K562 (cell line): Measurements from ENCODE around the gene MVD. TPM values are rescaled to one million over a fixed set of nuclear protein-coding genes. Genes with fewer than 3 reads are reported as not detected.

Experiments
- DDX20 ChIP-seq: fragments of 450-650 bp; IDR thresholded peaks from 2 replicates; pipeline ENCODE4 v1.6.1; 2016; ENCODE audit warnings: missing genetic modification characterization, low read depth, mild to moderate bottlenecking, missing compliant biosample characterization, moderate library complexity
- ESRRA ChIP-seq: fragments of 450-650 bp; IDR thresholded peaks from 2 replicates; pipeline ENCODE4 v1.6.1; 2014; ENCODE audit warnings: low read depth, mild to moderate bottlenecking, moderate library complexity, borderline replicate concordance
- FOXK2 ChIP-seq, 2 experiments: fragments of 450-650 bp; IDR thresholded peaks in 1 of 2; conservative IDR thresholded peaks in 1 of 2; 2 replicates each; pipeline ENCODE4 v1.6.1; 2016; ENCODE audit warnings: low read depth in 2 of 2, mild to moderate bottlenecking in 1 of 2
- GATA2 ChIP-seq: sonication (generic); formaldehyde crosslinking; IDR thresholded peaks from 2 replicates; pipeline ENCODE4 v1.4.0; 2020; ENCODE audit warnings: mild to moderate bottlenecking, missing genetic modification reagents
- NELFE ChIP-seq: IDR thresholded peaks from 2 replicates; pipeline ENCODE4 v1.6.1; 2011; ENCODE audit warnings: mild to moderate bottlenecking; ENCODE audit not compliant: insufficient read depth, insufficient read length
- RAD51 ChIP-seq: fragments of 450-650 bp; IDR thresholded peaks from 2 replicates; pipeline ENCODE4 v1.7.1; 2016; ENCODE audit warnings: low read depth, mild to moderate bottlenecking, borderline replicate concordance
- RNF2 ChIP-seq: sonication (generic); IDR thresholded peaks from 2 replicates; pipeline ENCODE4 v1.6.1; 2016
- SIX5 ChIP-seq, 2 experiments: IDR thresholded peaks; 2 replicates each; pipeline ENCODE4 v1.6.1; 2011; ENCODE audit warnings: low read length in 2 of 2, borderline replicate concordance in 1 of 2, low read depth in 1 of 2, mild to moderate bottlenecking in 1 of 2, moderate library complexity in 1 of 2; ENCODE audit not compliant: insufficient read depth in 1 of 2
- TAF9B ChIP-seq: fragments of 450-650 bp; IDR thresholded peaks from 2 replicates; pipeline ENCODE4 v1.6.1; 2018; ENCODE audit warnings: mild to moderate bottlenecking; ENCODE audit not compliant: partially characterized antibody
- TAL1 ChIP-seq: fragments of 450-650 bp; IDR thresholded peaks from 2 replicates; pipeline ENCODE4 v1.6.1; 2016; ENCODE audit warnings: mild to moderate bottlenecking
- TFAM ChIP-seq: fragments of 250-450 bp; sonication (Bioruptor Pico); conservative IDR thresholded peaks from 2 replicates; pipeline ENCODE4 v1.5.0; 2021; ENCODE audit warnings: mild to moderate bottlenecking, moderate library complexity
- ZBTB7A ChIP-seq: IDR thresholded peaks from 2 replicates; pipeline ENCODE4 v1.6.1; 2011; ENCODE audit warnings: low read depth, mild to moderate bottlenecking, low read length, moderate library complexity, borderline replicate concordance; ENCODE audit not compliant: control insufficient read depth
- ZKSCAN8 ChIP-seq: fragments of 200-800 bp; sonication (Bioruptor generic); IDR thresholded peaks from 2 replicates; pipeline ENCODE4 v1.6.1; 2016; ENCODE audit warnings: missing genetic modification characterization, missing compliant biosample characterization
- ZNF764 ChIP-seq: fragments of 250-450 bp; sonication (Bioruptor Pico); IDR thresholded peaks from 2 replicates; pipeline ENCODE4 v1.4.0; 2020; ENCODE audit warnings: low read depth, mild to moderate bottlenecking, moderate library complexity
- polyA plus RNA-seq, 8 experiments: library from polyadenylated mRNA; depleted of rRNA in 4 of 8; stranded (reverse) in 5 of 8; unstranded in 3 of 8; fragments of >200 nt; fragmentation: Nextera tagmentation in 2 of 8; fragmentation: Illumina TruSeq in 1 of 8; extraction: Ambion mirVana in 2 of 8; extraction: Trizol in 1 of 8; gene quantifications; 2 replicates each; pipeline versions ENCODE4 v1.2.1 to v1.2.3, GENCODE V29; 2011 to 2014; ENCODE audit warnings: inconsistent platforms in 1 of 8, missing spikeins in 1 of 8
- total RNA-seq, 7 experiments: library from RNA; depleted of rRNA in 6 of 7; stranded (reverse); fragments of >200 nt in 6 of 7; fragmentation: Illumina TruSeq in 2 of 7; extraction: Trizol in 2 of 7; gene quantifications; 2 replicates each; pipeline versions ENCODE4 v1.2.1 to v1.2.3, GENCODE V29; 2011 to 2021; ENCODE audit warnings: low replicate concordance in 1 of 7
- TF ChIP-seq, protein P1 (sequence below), 2 experiments: fragments of 200-800 bp in 1 of 2; sonication (Bioruptor generic) in 1 of 2; sonication (generic) in 1 of 2; formaldehyde crosslinking in 1 of 2; IDR thresholded peaks in 1 of 2; conservative IDR thresholded peaks in 1 of 2; 2 replicates each; pipeline versions ENCODE4 v1.5.0 to v1.6.1; 2016 to 2020; ENCODE audit warnings: missing compliant biosample characterization in 1 of 2, missing genetic modification characterization in 1 of 2, missing genetic modification reagents in 1 of 2
- TF ChIP-seq, protein P2 (sequence below): fragments of 200-800 bp; sonication (Bioruptor generic); IDR thresholded peaks from 2 replicates; pipeline ENCODE4 v1.6.1; 2017; ENCODE audit warnings: missing genetic modification characterization, missing compliant biosample characterization
- TF ChIP-seq, protein P3 (sequence below): sonication (generic); formaldehyde crosslinking; IDR thresholded peaks from 2 replicates; pipeline ENCODE4 v1.8.1; 2023; ENCODE audit warnings: mild to moderate bottlenecking, missing genetic modification reagents, moderate library complexity
- TF ChIP-seq, protein P4 (sequence below): fragments of 450-650 bp; formaldehyde crosslinking; conservative IDR thresholded peaks from 2 replicates; pipeline ENCODE4 v1.4.0; 2022; ENCODE audit warnings: mild to moderate bottlenecking, missing genetic modification characterization
- TF ChIP-seq, protein P5 (sequence below): fragments of 450-650 bp; IDR thresholded peaks from 2 replicates; pipeline ENCODE4 v1.6.1; 2016; ENCODE audit warnings: mild to moderate bottlenecking

MVD gene
- total and polyA plus RNA-seq, 9 of the 15 experiments (the other 6 are each of a cell fraction or from before 2014, with no cell fraction given): 12.2 to 141 (median 45.3) TPM

DNA sequence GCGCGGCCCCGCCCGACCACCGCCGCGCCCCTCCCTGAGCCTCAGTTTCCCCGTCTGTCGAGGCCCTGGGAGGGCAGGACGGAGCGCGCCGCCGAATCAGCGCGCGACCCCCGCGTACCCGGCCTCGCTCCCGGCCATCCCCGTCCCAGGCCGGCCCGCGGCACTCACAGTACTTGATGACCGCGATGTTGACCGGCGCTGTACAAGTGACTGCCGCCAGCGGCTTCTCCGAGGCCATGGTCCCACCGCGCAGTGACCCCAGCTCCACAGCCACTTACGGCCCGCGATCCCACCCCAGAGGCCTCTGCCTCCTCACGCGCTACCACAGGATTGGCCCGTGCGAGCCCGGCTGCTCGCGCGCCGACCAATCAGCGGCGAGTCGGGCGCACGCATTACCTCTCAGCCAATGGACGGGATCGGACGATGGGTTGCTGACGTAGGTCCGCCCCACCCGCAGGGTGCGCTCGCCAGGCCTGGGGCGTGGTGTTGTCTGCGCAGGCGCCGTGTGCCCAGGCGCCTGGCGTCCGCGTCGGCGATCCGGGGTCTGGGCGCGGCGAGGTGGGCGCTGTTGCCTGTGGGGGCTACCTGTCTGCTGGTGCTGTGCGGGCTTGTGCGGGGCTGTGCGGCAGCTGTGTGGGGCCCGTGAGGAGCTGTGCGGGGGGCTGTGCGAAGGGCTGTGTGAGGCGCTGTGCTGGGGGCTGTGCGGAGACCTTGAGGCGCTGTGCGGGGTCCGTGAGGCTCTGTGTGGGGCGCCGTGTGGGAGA lies at the start of gene MVD (continued):
- TF ChIP-seq, protein P1, sequence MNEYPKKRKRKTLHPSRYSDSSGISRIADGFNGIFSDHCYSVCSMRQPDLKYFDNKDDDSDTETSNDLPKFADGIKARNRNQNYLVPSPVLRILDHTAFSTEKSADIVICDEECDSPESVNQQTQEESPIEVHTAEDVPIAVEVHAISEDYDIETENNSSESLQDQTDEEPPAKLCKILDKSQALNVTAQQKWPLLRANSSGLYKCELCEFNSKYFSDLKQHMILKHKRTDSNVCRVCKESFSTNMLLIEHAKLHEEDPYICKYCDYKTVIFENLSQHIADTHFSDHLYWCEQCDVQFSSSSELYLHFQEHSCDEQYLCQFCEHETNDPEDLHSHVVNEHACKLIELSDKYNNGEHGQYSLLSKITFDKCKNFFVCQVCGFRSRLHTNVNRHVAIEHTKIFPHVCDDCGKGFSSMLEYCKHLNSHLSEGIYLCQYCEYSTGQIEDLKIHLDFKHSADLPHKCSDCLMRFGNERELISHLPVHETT (CRISPR knock-in tag; conservative IDR thresholded peaks at IDR 0.05 in 1 of 2, IDR thresholded peaks at IDR 0.05 in 1 of 2): no peak
- TF ChIP-seq TFAM (CRISPR knock-in tag) (no peak), FOXK2 (conservative IDR thresholded peaks at IDR 0.05 in 1 of 2, IDR thresholded peaks at IDR 0.05 in 1 of 2; ENCODE audit: low read depth in 2 of 2) (peak in 1 of 2 experiments; percentile 49; a peak in 1 of 4 replicates), ESRRA (no peak; the same call in 1 of the 2 replicates), TAL1 (no peak), ZBTB7A (peak; percentile 85), RNF2 (no peak), TAF9B (no peak), NELFE (no peak), GATA2 (CRISPR knock-in tag) (no peak), DDX20 (tag) (no peak), ZNF764 (CRISPR knock-in tag) (no peak), RAD51 (no peak), SIX5 (IDR thresholded peaks at IDR 0.05; ENCODE audit: borderline replicate concordance in 1 of 2, insufficient read depth in 1 of 2, low read depth in 1 of 2, low read length in 2 of 2) (no peak), ZKSCAN8 (CRISPR knock-in tag) (no peak)
- TF ChIP-seq, protein P2, sequence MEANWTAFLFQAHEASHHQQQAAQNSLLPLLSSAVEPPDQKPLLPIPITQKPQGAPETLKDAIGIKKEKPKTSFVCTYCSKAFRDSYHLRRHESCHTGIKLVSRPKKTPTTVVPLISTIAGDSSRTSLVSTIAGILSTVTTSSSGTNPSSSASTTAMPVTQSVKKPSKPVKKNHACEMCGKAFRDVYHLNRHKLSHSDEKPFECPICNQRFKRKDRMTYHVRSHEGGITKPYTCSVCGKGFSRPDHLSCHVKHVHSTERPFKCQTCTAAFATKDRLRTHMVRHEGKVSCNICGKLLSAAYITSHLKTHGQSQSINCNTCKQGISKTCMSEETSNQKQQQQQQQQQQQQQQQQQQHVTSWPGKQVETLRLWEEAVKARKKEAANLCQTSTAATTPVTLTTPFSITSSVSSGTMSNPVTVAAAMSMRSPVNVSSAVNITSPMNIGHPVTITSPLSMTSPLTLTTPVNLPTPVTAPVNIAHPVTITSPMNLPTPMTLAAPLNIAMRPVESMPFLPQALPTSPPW (CRISPR knock-in tag): peak; percentile 99
- TF ChIP-seq, protein P3, sequence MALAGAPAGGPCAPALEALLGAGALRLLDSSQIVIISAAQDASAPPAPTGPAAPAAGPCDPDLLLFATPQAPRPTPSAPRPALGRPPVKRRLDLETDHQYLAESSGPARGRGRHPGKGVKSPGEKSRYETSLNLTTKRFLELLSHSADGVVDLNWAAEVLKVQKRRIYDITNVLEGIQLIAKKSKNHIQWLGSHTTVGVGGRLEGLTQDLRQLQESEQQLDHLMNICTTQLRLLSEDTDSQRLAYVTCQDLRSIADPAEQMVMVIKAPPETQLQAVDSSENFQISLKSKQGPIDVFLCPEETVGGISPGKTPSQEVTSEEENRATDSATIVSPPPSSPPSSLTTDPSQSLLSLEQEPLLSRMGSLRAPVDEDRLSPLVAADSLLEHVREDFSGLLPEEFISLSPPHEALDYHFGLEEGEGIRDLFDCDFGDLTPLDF (CRISPR knock-in tag): no peak
- TF ChIP-seq, protein P4, sequence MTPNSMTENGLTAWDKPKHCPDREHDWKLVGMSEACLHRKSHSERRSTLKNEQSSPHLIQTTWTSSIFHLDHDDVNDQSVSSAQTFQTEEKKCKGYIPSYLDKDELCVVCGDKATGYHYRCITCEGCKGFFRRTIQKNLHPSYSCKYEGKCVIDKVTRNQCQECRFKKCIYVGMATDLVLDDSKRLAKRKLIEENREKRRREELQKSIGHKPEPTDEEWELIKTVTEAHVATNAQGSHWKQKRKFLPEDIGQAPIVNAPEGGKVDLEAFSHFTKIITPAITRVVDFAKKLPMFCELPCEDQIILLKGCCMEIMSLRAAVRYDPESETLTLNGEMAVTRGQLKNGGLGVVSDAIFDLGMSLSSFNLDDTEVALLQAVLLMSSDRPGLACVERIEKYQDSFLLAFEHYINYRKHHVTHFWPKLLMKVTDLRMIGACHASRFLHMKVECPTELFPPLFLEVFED (CRISPR knock-in tag): no peak
- TF ChIP-seq, protein P5, sequence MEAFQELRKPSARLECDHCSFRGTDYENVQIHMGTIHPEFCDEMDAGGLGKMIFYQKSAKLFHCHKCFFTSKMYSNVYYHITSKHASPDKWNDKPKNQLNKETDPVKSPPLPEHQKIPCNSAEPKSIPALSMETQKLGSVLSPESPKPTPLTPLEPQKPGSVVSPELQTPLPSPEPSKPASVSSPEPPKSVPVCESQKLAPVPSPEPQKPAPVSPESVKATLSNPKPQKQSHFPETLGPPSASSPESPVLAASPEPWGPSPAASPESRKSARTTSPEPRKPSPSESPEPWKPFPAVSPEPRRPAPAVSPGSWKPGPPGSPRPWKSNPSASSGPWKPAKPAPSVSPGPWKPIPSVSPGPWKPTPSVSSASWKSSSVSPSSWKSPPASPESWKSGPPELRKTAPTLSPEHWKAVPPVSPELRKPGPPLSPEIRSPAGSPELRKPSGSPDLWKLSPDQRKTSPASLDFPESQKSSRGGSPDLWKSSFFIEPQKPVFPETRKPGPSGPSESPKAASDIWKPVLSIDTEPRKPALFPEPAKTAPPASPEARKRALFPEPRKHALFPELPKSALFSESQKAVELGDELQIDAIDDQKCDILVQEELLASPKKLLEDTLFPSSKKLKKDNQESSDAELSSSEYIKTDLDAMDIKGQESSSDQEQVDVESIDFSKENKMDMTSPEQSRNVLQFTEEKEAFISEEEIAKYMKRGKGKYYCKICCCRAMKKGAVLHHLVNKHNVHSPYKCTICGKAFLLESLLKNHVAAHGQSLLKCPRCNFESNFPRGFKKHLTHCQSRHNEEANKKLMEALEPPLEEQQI: no peak
